Mucosa of descending colon (tissue), 3 donors: ENCODE results near the gene IFNG-AS1. TPM values are rescaled to one million over a fixed set of nuclear protein-coding genes. Genes with fewer than 3 reads are reported as not detected.

Source experiments
- ATAC-seq: fragments of 200-7000 bp; cut with Tn5 transposase; one replicate; pipeline ENCODE4 v1.9.1; 2020; ENCODE audit warnings: mild to moderate bottlenecking, moderate library complexity
- DNase-seq, 3 donors: peaks; one replicate each; pipeline ENCODE4 v3.0.0-alpha.2; 2020
- H3K36me3 ChIP-seq: fragments of 200-600 bp; one replicate; pipeline ENCODE4 v1.8.0; 2021; ENCODE audit warnings: low read depth, mild to moderate bottlenecking
- H3K4me1 ChIP-seq: fragments of 200-600 bp; one replicate; pipeline ENCODE4 v1.8.0; 2021; ENCODE audit warnings: low read depth, mild to moderate bottlenecking
- H3K4me3 ChIP-seq: fragments of 200-600 bp; one replicate; pipeline ENCODE4 v1.8.0; 2021; ENCODE audit warnings: mild to moderate bottlenecking
- H3K9me3 ChIP-seq: fragments of 200-600 bp; one replicate; pipeline ENCODE4 v1.8.0; 2021; ENCODE audit warnings: mild to moderate bottlenecking
- CTCF ChIP-seq: fragments of 200-600 bp; IDR thresholded peaks from one replicate; pipeline ENCODE4 v1.8.0; 2022; ENCODE audit warnings: antibody characterized with exemption, mild to moderate bottlenecking
- intact Hi-C, 2 donors: fragments of 100-400 bp; cut with DNase I in 1 of 2; cut with micrococcal nuclease in 1 of 2; formaldehyde crosslinking; loops; one replicate each; pipeline versions ENCODE4 v1.11.0 to v1.11.1; 2022; cut with DNase I, micrococcal nuclease
- total RNA-seq, 3 donors: library from RNA; stranded (reverse); fragmentation: NEBNext Ultra II Directional in 2 of 3; extraction: Animal tissue kit (Norgen Biotek cat#: 25700) in 2 of 3; gene quantifications; one replicate each; pipeline versions ENCODE4 v1.2.1 to v1.2.4, GENCODE V29; 2021 to 2023
- donor health status: DM: no; HTN: no; CAD: no; lungs with moderate emphysema.
- donor health status: DM: no; HTN: no; CAD: no.
- donor health status: DM: no; HTN: yes; CAD: no.

IFNG-AS1 gene
- total RNA-seq, 3 donors from 2014 or later, result 0.17 to 0.70 TPM; not detected in 1

- intact Hi-C loops, result no loop called here
- TF ChIP-seq CTCF, result no peak
Measured at GRCh38 chr12:67981287-67982162, 7.7 kb upstream of the IFNG-AS1 start.

GRCh38 chr12:67982164-67982563 is 7.1 kb upstream of the IFNG-AS1 start:
- intact Hi-C loops, result no loop called here
- DNase-seq (no peak), ATAC-seq (no peak)
- no peaks in the 10 kb centered on the region for H3K4me1 ChIP-seq
- no peaks in the 10 kb centered on the region for H3K36me3 ChIP-seq
- no peaks in the 10 kb centered on the region for H3K9me3 ChIP-seq
- no peak overlapping the region for H3K4me3 ChIP-seq
- TF ChIP-seq CTCF, result no peak

More at GRCh38 chr12:67981287-67982162, 7.7 kb upstream of the IFNG-AS1 start:
- Histone ChIP-seq H3K4me3 (no peak overlapping the region), H3K9me3 (no peaks in the 10 kb centered on the region), H3K4me1 (no peaks in the 10 kb centered on the region), H3K36me3 (no peaks in the 10 kb centered on the region)
- DNase-seq, result no peak
- ATAC-seq, result no peak

- Histone ChIP-seq H3K9me3 (no peaks in the 10 kb centered on the region), H3K36me3 (no peaks in the 10 kb centered on the region), H3K4me3 (no peak overlapping the region), H3K4me1 (no peaks in the 10 kb centered on the region)
- DNase-seq (no peak), ATAC-seq (no peak)
- intact Hi-C loops, result no loop called here
- TF ChIP-seq CTCF, result no peak
Measured at GRCh38 chr12:67986632-67987031, 2.6 kb upstream of the IFNG-AS1 start.

GRCh38 chr12:67988601-67989021 is 636 bp upstream of the IFNG-AS1 start:
- TF ChIP-seq CTCF, result no peak
- H3K4me1 ChIP-seq, result no peaks in the 10 kb centered on the region
- peak; percentile 18 for ATAC-seq
- no peak overlapping the region for H3K4me3 ChIP-seq
- no peaks in the 10 kb centered on the region for H3K36me3 ChIP-seq
- intact Hi-C loops, result no loop called here
- DNase-seq, result no peak
- H3K9me3 ChIP-seq, result no peaks in the 10 kb centered on the region

- DNase-seq, result peak; percentile 5 to 43 (median 22)
- Histone ChIP-seq H3K9me3 (no peaks in the 10 kb centered on the region), H3K4me1 (no peaks in the 10 kb centered on the region), H3K36me3 (no peaks in the 10 kb centered on the region), H3K4me3 (no peak overlapping the region)
- no peak for TF ChIP-seq CTCF
- ATAC-seq, result peak; percentile 62
- intact Hi-C loops, result no loop called here
Measured at GRCh38 chr12:67991158-67991557, 1.9 kb downstream of the IFNG-AS1 start.
